ENCODE results near the gene FXYD4.

The FXYD4 gene

GRCh38 chr10:43354879-43355380 lies 16.5 kb upstream of the FXYD4 start:
- Mint-ChIP-seq H3K4me1 (peaks cover 6% of the 10 kb centered on the region), H3K36me3 (no peaks in the 10 kb centered on the region), H3K9me3 (no peaks in the 10 kb centered on the region), H3K4me3 (no peak overlapping the region), H3K27ac (no peak overlapping the region), H3K27me3 (peaks cover 12% of the 10 kb centered on the region)
- no peak for ATAC-seq

- peaks cover 2% of the 10 kb centered on the region for H3K4me1 Mint-ChIP-seq
- no peak overlapping the region for H3K4me3 Mint-ChIP-seq
- H3K9me3 Mint-ChIP-seq, result no peaks in the 10 kb centered on the region
- peaks cover 2% of the 10 kb centered on the region for H3K27me3 Mint-ChIP-seq
- H3K36me3 Mint-ChIP-seq, result no peaks in the 10 kb centered on the region
- ATAC-seq, result no peak
- H3K27ac Mint-ChIP-seq, result no peak overlapping the region
These were observed 15.6 kb upstream of the FXYD4 start for GRCh38 chr10:43355749-43356371.

- Mint-ChIP-seq H3K36me3 (no peaks in the 10 kb centered on the region), H3K4me3 (peak overlapping the region; percentile 1), H3K4me1 (peaks cover 16% of the 10 kb centered on the region)
These were observed 11.3 kb upstream of the FXYD4 start for GRCh38 chr10:43360086-43360485.

GRCh38 chr10:43361547-43362190 lies 9.8 kb upstream of the FXYD4 start:
- H3K9me3 Mint-ChIP-seq, result no peaks in the 10 kb centered on the region
- no peaks in the 10 kb centered on the region for H3K27me3 Mint-ChIP-seq
- H3K4me1 Mint-ChIP-seq, result peaks cover 16% of the 10 kb centered on the region
- ATAC-seq, result peak; percentile 1
- H3K4me3 Mint-ChIP-seq, result peak overlapping the region; percentile 93
- peak overlapping the region; percentile 94 for H3K27ac Mint-ChIP-seq
- H3K36me3 Mint-ChIP-seq, result no peaks in the 10 kb centered on the region

More at GRCh38 chr10:43360086-43360485, 11.3 kb upstream of the FXYD4 start:
- no peaks in the 10 kb centered on the region for H3K9me3 Mint-ChIP-seq
- no peak for ATAC-seq
- H3K27me3 Mint-ChIP-seq, result no peaks in the 10 kb centered on the region
- peak overlapping the region; percentile 22 for H3K27ac Mint-ChIP-seq

- Mint-ChIP-seq H3K9me3 (no peaks in the 10 kb centered on the region), H3K4me3 (peak overlapping the region; percentile 93), H3K27ac (peak overlapping the region; percentile 94), H3K36me3 (no peaks in the 10 kb centered on the region), H3K27me3 (no peaks in the 10 kb centered on the region), H3K4me1 (peaks cover 16% of the 10 kb centered on the region)
- ATAC-seq, result peak; percentile 98
These were observed 9.1 kb upstream of the FXYD4 start for GRCh38 chr10:43362191-43362839.

- Mint-ChIP-seq H3K27me3 (no peaks in the 10 kb centered on the region), H3K4me1 (peaks cover 16% of the 10 kb centered on the region), H3K36me3 (no peaks in the 10 kb centered on the region), H3K27ac (no peak overlapping the region), H3K9me3 (no peaks in the 10 kb centered on the region), H3K4me3 (no peak overlapping the region)
- ATAC-seq, result no peak
These were observed 6.4 kb upstream of the FXYD4 start for GRCh38 chr10:43365001-43365400.

- Mint-ChIP-seq H3K4me1 (no peaks in the 10 kb centered on the region), H3K27ac (no peak overlapping the region), H3K9me3 (no peaks in the 10 kb centered on the region), H3K36me3 (no peaks in the 10 kb centered on the region), H3K4me3 (no peak overlapping the region), H3K27me3 (no peaks in the 10 kb centered on the region)
- ATAC-seq, result no peak
These were observed 1.5 kb upstream of the FXYD4 start for GRCh38 chr10:43369921-43370320.

- no peaks in the 10 kb centered on the region for H3K4me1 Mint-ChIP-seq
- no peaks in the 10 kb centered on the region for H3K36me3 Mint-ChIP-seq
- H3K27me3 Mint-ChIP-seq, result no peaks in the 10 kb centered on the region
- H3K9me3 Mint-ChIP-seq, result no peaks in the 10 kb centered on the region
- no peak overlapping the region for H3K27ac Mint-ChIP-seq
- H3K4me3 Mint-ChIP-seq, result no peak overlapping the region
- no peak for ATAC-seq
These were observed 693 bp upstream of the FXYD4 start for GRCh38 chr10:43370671-43371215.

GRCh38 chr10:43372765-43373361 lies 1.4 kb downstream of the FXYD4 start:
- no peak overlapping the region for H3K4me3 Mint-ChIP-seq
- H3K36me3 Mint-ChIP-seq, result no peaks in the 10 kb centered on the region
- no peaks in the 10 kb centered on the region for H3K9me3 Mint-ChIP-seq
- H3K27ac Mint-ChIP-seq, result no peak overlapping the region
- no peak for ATAC-seq
- no peaks in the 10 kb centered on the region for H3K4me1 Mint-ChIP-seq
- no peaks in the 10 kb centered on the region for H3K27me3 Mint-ChIP-seq

GRCh38 chr10:43373461-43373860 lies 2.0 kb downstream of the FXYD4 start:
- no peak for ATAC-seq
- no peaks in the 10 kb centered on the region for H3K4me1 Mint-ChIP-seq
- no peaks in the 10 kb centered on the region for H3K36me3 Mint-ChIP-seq
- H3K9me3 Mint-ChIP-seq, result no peaks in the 10 kb centered on the region
- H3K27ac Mint-ChIP-seq, result no peak overlapping the region
- H3K4me3 Mint-ChIP-seq, result no peak overlapping the region
- H3K27me3 Mint-ChIP-seq, result no peaks in the 10 kb centered on the region

- Mint-ChIP-seq H3K36me3 (no peaks in the 10 kb centered on the region), H3K4me3 (no peak overlapping the region), H3K9me3 (no peaks in the 10 kb centered on the region), H3K4me1 (no peaks in the 10 kb centered on the region), H3K27me3 (no peaks in the 10 kb centered on the region), H3K27ac (no peak overlapping the region)
- no peak for ATAC-seq
These were observed 2.8 kb downstream of the FXYD4 start for GRCh38 chr10:43374194-43374593.

- Mint-ChIP-seq H3K9me3 (no peaks in the 10 kb centered on the region), H3K27ac (peak overlapping the region; percentile 18), H3K36me3 (no peaks in the 10 kb centered on the region), H3K27me3 (no peaks in the 10 kb centered on the region), H3K4me1 (no peaks in the 10 kb centered on the region), H3K4me3 (no peak overlapping the region)
- ATAC-seq, result no peak
These were observed 4.1 kb downstream of the FXYD4 start for GRCh38 chr10:43375401-43376020.

GRCh38 chr10:43376046-43376635 lies 4.7 kb downstream of the FXYD4 start:
- H3K9me3 Mint-ChIP-seq, result no peaks in the 10 kb centered on the region
- no peaks in the 10 kb centered on the region for H3K27me3 Mint-ChIP-seq
- H3K4me1 Mint-ChIP-seq, result no peaks in the 10 kb centered on the region
- H3K36me3 Mint-ChIP-seq, result no peaks in the 10 kb centered on the region
- H3K4me3 Mint-ChIP-seq, result no peak overlapping the region
- no peak for ATAC-seq
- H3K27ac Mint-ChIP-seq, result peak overlapping the region; percentile 18

- Mint-ChIP-seq H3K36me3 (no peaks in the 10 kb centered on the region), H3K4me3 (no peak overlapping the region), H3K4me1 (no peaks in the 10 kb centered on the region), H3K9me3 (no peaks in the 10 kb centered on the region), H3K27ac (peak overlapping the region; percentile 18), H3K27me3 (no peaks in the 10 kb centered on the region)
- ATAC-seq, result no peak
These were observed 5.5 kb downstream of the FXYD4 start for GRCh38 chr10:43376828-43377423.

All from stimulated activated memory B cell treated with anti-CD40 and anti-IgM and Interleukin-4, amounts not matched to agents 10 μg/mL and 1 μg/mL and 100 μg/mL, for 72 hours (primary cell).